ENCODE results near the gene KLK11. TPM values are rescaled to one million over a fixed set of nuclear protein-coding genes. Genes with fewer than 3 reads are reported as not detected.

KLK11 gene
- not detected in 2 replicates for total RNA-seq

GRCh38 chr19:51026554-51026831 lies at the start of gene KLK11:
KLK11 (minus strand) TSS chr19:51026616; CDS start chr19:51025631, 985 bp downstream.
- DNase-seq = no peak

- DNase-seq = no peak
Observed at GRCh38 chr19:51075998-51076397, 49.6 kb upstream of the KLK11 start.

- no peak for DNase-seq
Observed at GRCh38 chr19:51071095-51071405, 44.6 kb upstream of the KLK11 start.

GRCh38 chr19:51070334-51071094 lies 44.1 kb upstream of the KLK11 start:
- no peak for DNase-seq

GRCh38 chr19:51066393-51067186 lies 40.2 kb upstream of the KLK11 start:
- no peak for DNase-seq

GRCh38 chr19:51065221-51065960 lies 39.0 kb upstream of the KLK11 start:
- no peak for DNase-seq

- DNase-seq = peak; percentile 11
Observed at GRCh38 chr19:51064534-51065220, 38.3 kb upstream of the KLK11 start, which contains the start of gene KLK13. KLK13 (minus strand) TSS chr19:51065092; CDS start chr19:51065067, 25 bp downstream.

GRCh38 chr19:51063664-51064063 lies 37.2 kb upstream of the KLK11 start:
- no peak for DNase-seq

GRCh38 chr19:51060973-51061372 lies 34.6 kb upstream of the KLK11 start:
- DNase-seq = no peak

GRCh38 chr19:51060336-51060735 lies 33.9 kb upstream of the KLK11 start:
- DNase-seq = no peak

- DNase-seq = no peak
Observed at GRCh38 chr19:51059715-51060114, 33.3 kb upstream of the KLK11 start.

- no peak for DNase-seq
Observed at GRCh38 chr19:51055866-51056265, 29.4 kb upstream of the KLK11 start.

- DNase-seq = peak; percentile 28
Observed at GRCh38 chr19:51047031-51047335, 20.6 kb upstream of the KLK11 start.

- DNase-seq = no peak
Observed at GRCh38 chr19:51044327-51044726, 17.9 kb upstream of the KLK11 start.

- no peak for DNase-seq
Observed at GRCh38 chr19:51043497-51043896, 17.1 kb upstream of the KLK11 start.

GRCh38 chr19:51040151-51040550 lies 13.7 kb upstream of the KLK11 start:
- no peak for DNase-seq

- DNase-seq = no peak
Observed at GRCh38 chr19:51036519-51036918, 10.1 kb upstream of the KLK11 start.

GRCh38 chr19:51034704-51035103 lies 8.3 kb upstream of the KLK11 start, which contains the start of gene KLK12:
KLK12 (minus strand) TSS chr19:51035002; CDS start chr19:51034621, 381 bp downstream.
- no peak for DNase-seq

- no peak for DNase-seq
Observed at GRCh38 chr19:51031880-51032225, 5.4 kb upstream of the KLK11 start.

- no peak for DNase-seq
Observed at GRCh38 chr19:51031220-51031879, 4.9 kb upstream of the KLK11 start.

- DNase-seq = no peak
Observed at GRCh38 chr19:51030631-51031030, 4.2 kb upstream of the KLK11 start.

- no peak for DNase-seq
Observed at GRCh38 chr19:51029718-51030117, 3.3 kb upstream of the KLK11 start.

GRCh38 chr19:51027873-51028272 lies 1.5 kb upstream of the KLK11 start:
- DNase-seq = no peak
